Smooth muscle cell (in vitro differentiated cells): ENCODE results near the gene NDUFB10. TPM values are rescaled to one million over a fixed set of nuclear protein-coding genes. Genes with fewer than 3 reads are reported as not detected.
"Not testable (repeated sequence)": the region's sequence is repeated elsewhere in the genome, so short reads cannot be mapped to it uniquely, and the experiment has no call there.

Source experiments
- DNase-seq: peaks from one replicate; lab custom pipeline; 2025; ENCODE audit not compliant: unreplicated experiment; lab: John Stamatoyannopoulos, UW
- H2AFZ ChIP-seq: fragments of 200-600 bp; sonication (generic); 2 replicates; pipeline ENCODE4 v1.6.0; 2016; ENCODE audit warnings: antibody characterized with exemption, low read depth, mild to moderate bottlenecking
- H3F3A ChIP-seq: fragments of 200-600 bp; sonication (generic); 2 replicates; pipeline ENCODE4 v1.6.0; 2017; ENCODE audit warnings: antibody characterized with exemption, low read depth
- H3K27ac ChIP-seq: fragments of 200-600 bp; sonication (generic); 2 replicates; pipeline ENCODE4 v1.5.1; 2016; ENCODE audit warnings: low read depth, mild to moderate bottlenecking
- H3K27me3 ChIP-seq: fragments of 200-600 bp; sonication (generic); 2 replicates; pipeline ENCODE4 v1.6.1; 2016; ENCODE audit warnings: low read depth, mild to moderate bottlenecking
- H3K36me3 ChIP-seq: fragments of 200-600 bp; sonication (generic); 2 replicates; pipeline ENCODE4 v1.5.1; 2016; ENCODE audit warnings: low read depth
- H3K4me1 ChIP-seq: fragments of 200-600 bp; sonication (generic); 2 replicates; pipeline ENCODE4 v1.5.1; 2016; ENCODE audit warnings: low read depth
- H3K4me2 ChIP-seq: fragments of 200-600 bp; sonication (generic); 2 replicates; pipeline ENCODE4 v1.6.0; 2016; ENCODE audit warnings: mild to moderate bottlenecking
- H3K4me3 ChIP-seq: fragments of 200-600 bp; sonication (generic); 2 replicates; pipeline ENCODE4 v1.5.1; 2016; ENCODE audit warnings: mild to moderate bottlenecking
- H3K79me2 ChIP-seq: fragments of 200-600 bp; sonication (generic); 2 replicates; pipeline ENCODE4 v1.6.0; 2016; ENCODE audit warnings: low read depth, mild to moderate bottlenecking
- H3K9ac ChIP-seq: fragments of 200-600 bp; sonication (generic); 2 replicates; pipeline ENCODE4 v1.6.0; 2016; ENCODE audit warnings: low read depth
- H3K9me3 ChIP-seq: fragments of 200-600 bp; sonication (generic); replicated peaks from 2 replicates; pipeline ENCODE4 v1.5.1; 2016; ENCODE audit warnings: low read depth
- H4K20me1 ChIP-seq: fragments of 200-600 bp; sonication (generic); 2 replicates; pipeline ENCODE4 v1.6.0; 2016; ENCODE audit warnings: low read depth
- CTCF ChIP-seq: fragments of 200-600 bp; sonication (generic); IDR thresholded peaks from 2 replicates; pipeline ENCODE4 v1.5.1; 2017; ENCODE audit warnings: borderline replicate concordance, mild to moderate bottlenecking, antibody characterized with exemption; ENCODE audit not compliant: insufficient read depth, poor library complexity, severe bottlenecking
- WGBS: methylation state at CpG from one replicate; pipeline ENCODE4 v1.1.7; 2016; ENCODE audit warnings: low lambda C conversion rate; 5-methylcytosine and 5-hydroxymethylcytosine counted together
- polyA plus RNA-seq: library from polyadenylated mRNA; unstranded; fragments of >200 nt; fragmentation: Nextera tagmentation; extraction: Ambion mirVana; gene quantifications from 2 replicates; pipeline ENCODE4 v1.2.1, GENCODE V29; 2016
- total RNA-seq: library from RNA; depleted of rRNA; stranded (reverse); fragments of >200 nt; gene quantifications from 2 replicates; pipeline ENCODE4 v1.2.3, GENCODE V29; 2014

NDUFB10 gene
- total and polyA plus RNA-seq, 2 experiments from 2014 or later: 176 to 295 TPM

GRCh38 chr16:1953734-1954133, 5.6 kb upstream of the NDUFB10 start:
- Histone ChIP-seq H3K4me3 (no peak overlapping the region), H3K9me3 (no peaks in the 10 kb centered on the region), H3K9ac (no peak overlapping the region), H3K36me3 (no peaks in the 10 kb centered on the region), H4K20me1 (no peaks in the 10 kb centered on the region), H3K27me3 (no peaks in the 10 kb centered on the region), H3K27ac (no peak overlapping the region), H3K4me2 (no peak overlapping the region), H3F3A (no peaks in the 10 kb centered on the region), H2AFZ (no peak overlapping the region), H3K79me2 (no peaks in the 10 kb centered on the region), H3K4me1 (no peaks in the 10 kb centered on the region)
- TF ChIP-seq CTCF: no peak
- DNase-seq: no peak
- 97% methylated on average over 22 of the region's 22 CpGs for WGBS

GRCh38 chr16:1957434-1958142, 1.8 kb upstream of the NDUFB10 start:
- H3K9ac ChIP-seq, H3K4me1 ChIP-seq, H3K4me2 ChIP-seq, H3K36me3 ChIP-seq, H3K27ac ChIP-seq, H3K4me3 ChIP-seq, H3K27me3 ChIP-seq, DNase-seq, H3K9me3 ChIP-seq, H2AFZ ChIP-seq: not testable (repeated sequence)
- H3K79me2 ChIP-seq: peaks cover 13% of the 10 kb centered on the region
- 95% methylated on average over 21 of the region's 22 CpGs for WGBS
- peaks cover 19% of the 10 kb centered on the region for H3F3A ChIP-seq
- peaks cover 18% of the 10 kb centered on the region for H4K20me1 ChIP-seq

DNA sequence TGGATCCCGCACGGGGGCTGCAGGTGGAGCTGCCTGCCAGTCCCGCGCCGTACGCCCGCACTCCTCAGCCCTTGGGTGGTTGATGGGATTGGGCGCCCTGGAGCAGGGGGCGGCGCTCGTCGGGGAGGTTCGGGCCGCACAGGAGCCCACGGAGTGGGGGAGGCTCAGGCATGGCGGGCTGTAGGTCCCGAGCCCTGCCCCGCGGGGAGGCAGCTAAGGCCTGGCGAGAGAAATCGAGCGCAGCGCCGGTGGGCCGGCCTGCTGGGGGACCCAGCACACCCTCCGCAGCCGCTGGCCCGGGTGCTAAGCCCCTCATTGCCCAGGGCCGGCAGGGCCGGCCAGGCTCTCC, 1.2 kb upstream of the NDUFB10 start:
- peaks cover 18% of the 10 kb centered on the region for H3K79me2 ChIP-seq
- H3K9me3 ChIP-seq, H3K9ac ChIP-seq, H3K4me3 ChIP-seq, H3K4me2 ChIP-seq, H3K4me1 ChIP-seq, H3K27me3 ChIP-seq, H3K27ac ChIP-seq, DNase-seq, H3K36me3 ChIP-seq, H2AFZ ChIP-seq: not testable (repeated sequence)
- WGBS: 96% methylated on average over 20 of the region's 30 CpGs
- peaks cover 23% of the 10 kb centered on the region for H4K20me1 ChIP-seq
- peaks cover 24% of the 10 kb centered on the region for H3F3A ChIP-seq

DNA sequence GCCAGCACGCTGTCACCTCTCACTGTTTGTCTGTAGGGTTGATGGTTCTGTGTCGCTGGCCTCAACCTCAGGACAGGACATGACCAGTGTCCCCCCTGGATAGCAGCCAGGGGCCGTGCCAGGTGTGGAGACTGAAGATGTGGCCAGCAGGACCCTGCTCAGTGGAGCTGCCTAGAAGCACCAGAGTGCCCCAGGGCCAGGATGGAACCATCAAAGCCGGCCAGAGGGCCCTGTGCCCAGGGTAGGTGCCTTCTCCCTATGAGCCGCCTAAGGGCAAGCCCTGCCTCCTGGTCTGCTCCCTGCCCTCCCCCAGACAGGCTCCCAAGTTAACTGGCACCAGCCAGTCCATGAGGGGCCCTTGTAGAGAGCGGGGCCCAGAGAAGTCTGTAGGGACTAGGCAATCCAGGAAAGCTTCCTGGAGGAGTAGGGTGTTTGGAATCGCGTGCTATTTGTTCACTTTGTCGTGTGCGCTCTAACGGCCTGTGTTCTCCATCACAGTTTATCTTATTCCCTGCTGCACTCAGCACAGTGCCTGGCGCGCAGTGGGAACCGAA, 546 bp upstream of the NDUFB10 start:
- Histone ChIP-seq H3K27ac (no peak overlapping the region), H3K4me1 (peaks cover 16% of the 10 kb centered on the region), H3K27me3 (no peaks in the 10 kb centered on the region), H4K20me1 (peaks cover 30% of the 10 kb centered on the region), H3K9ac (no peak overlapping the region), H3F3A (peaks cover 30% of the 10 kb centered on the region), H3K9me3 (no peaks in the 10 kb centered on the region), H3K36me3 (no peaks in the 10 kb centered on the region), H3K4me3 (peak overlapping the region; percentile 86), H3K4me2 (peak overlapping the region; percentile 99), H3K79me2 (peaks cover 25% of the 10 kb centered on the region), H2AFZ (peak overlapping the region; percentile 67)
- TF ChIP-seq CTCF: no peak
- DNase-seq: no peak
- 63% methylated on average over 14 of the region's 14 CpGs for WGBS
